Karpas-422 (cell line): ENCODE results near the gene PTCH1. TPM values are rescaled to one million over a fixed set of nuclear protein-coding genes. Genes with fewer than 3 reads are reported as not detected.

Source experiments
- DNase-seq: peaks from one replicate; pipeline ENCODE4 v3.0.0-alpha.2; 2015
- H2AFZ ChIP-seq: fragments of 200-600 bp; sonication (generic); 2 replicates; pipeline ENCODE4 v1.6.1; 2014; ENCODE audit warnings: antibody characterized with exemption, low read length, mixed read lengths
- H3K27ac ChIP-seq: fragments of 200-600 bp; sonication (generic); 2 replicates; pipeline ENCODE4 v1.5.1; 2014; ENCODE audit warnings: mild to moderate bottlenecking, low read length, moderate library complexity
- H3K27me3 ChIP-seq: fragments of 200-600 bp; sonication (generic); 2 replicates; pipeline ENCODE4 v1.6.1; 2014; ENCODE audit warnings: low read length, mixed read lengths
- H3K36me3 ChIP-seq: fragments of 200-600 bp; sonication (generic); 2 replicates; pipeline ENCODE4 v1.6.1; 2014; ENCODE audit warnings: low read length, mixed read lengths; ENCODE audit not compliant: insufficient read depth
- H3K4me1 ChIP-seq: fragments of 200-600 bp; sonication (generic); 2 replicates; pipeline ENCODE4 v1.6.1; 2014; ENCODE audit warnings: mild to moderate bottlenecking, low read length, mixed read lengths
- H3K4me2 ChIP-seq: fragments of 200-600 bp; sonication (generic); 2 replicates; pipeline ENCODE4 v1.6.1; 2014; ENCODE audit warnings: low read length, low read depth, mild to moderate bottlenecking; ENCODE audit not compliant: poor library complexity, severe bottlenecking
- H3K4me3 ChIP-seq: fragments of 200-600 bp; sonication (generic); 2 replicates; pipeline ENCODE4 v1.5.1; 2014; ENCODE audit warnings: mild to moderate bottlenecking, antibody characterized with exemption, low read length, mixed read lengths
- H3K79me2 ChIP-seq: fragments of 200-600 bp; sonication (generic); 2 replicates; pipeline ENCODE4 v1.6.1; 2014; ENCODE audit warnings: mild to moderate bottlenecking, low read length, mixed read lengths
- H3K9ac ChIP-seq: fragments of 200-600 bp; sonication (generic); 2 replicates; pipeline ENCODE4 v1.6.0; 2014; ENCODE audit warnings: low read length
- H3K9me2 ChIP-seq: fragments of 200-600 bp; sonication (generic), shearing (Covaris generic); replicated peaks from 2 replicates; pipeline ENCODE4 v1.6.0; 2014; ENCODE audit warnings: mild to moderate bottlenecking, low read length, moderate library complexity; ENCODE audit not compliant: insufficient read depth
- H3K9me3 ChIP-seq: fragments of 300-700, 200-600 bp; sonication (generic); 2 replicates; pipeline ENCODE4 v1.6.1; 2014; ENCODE audit warnings: low read length, mixed read lengths
- H4K20me1 ChIP-seq: fragments of 200-600 bp; sonication (generic); 2 replicates; pipeline ENCODE4 v1.6.1; 2014; ENCODE audit warnings: mild to moderate bottlenecking, antibody characterized with exemption, low read length, low read depth; ENCODE audit not compliant: insufficient read depth
- total RNA-seq: library from RNA; depleted of rRNA; stranded (reverse); fragments of >200 nt; shearing (Covaris generic); gene quantifications from 2 replicates; pipeline ENCODE4 v1.2.3, GENCODE V29; 2014; ENCODE audit warnings: low replicate concordance

Gene PTCH1
- total RNA-seq, 1 experiment from 2014 or later, result 12.4 TPM

DNA sequence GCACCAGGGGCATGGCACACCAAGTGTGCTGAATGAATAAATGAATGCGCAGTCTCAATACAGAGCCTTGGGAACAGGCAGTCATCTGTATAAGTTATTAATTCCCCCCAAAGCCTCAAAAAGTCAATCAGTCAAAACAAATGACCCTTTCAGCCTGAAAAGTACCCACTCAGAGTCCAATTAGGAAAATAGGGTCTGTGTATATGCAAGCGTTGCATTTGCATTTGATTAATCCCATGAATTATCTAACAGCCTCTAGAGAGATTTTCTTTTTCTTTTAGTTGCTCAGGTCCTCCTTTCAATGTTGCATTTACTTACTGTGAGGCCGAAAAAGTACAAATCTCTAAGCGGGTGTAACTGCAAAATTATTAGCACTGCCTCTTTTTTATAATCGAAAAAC is 23.4 kb downstream of the PTCH1 start:
- peak overlapping the region; percentile 68 for H3K27ac ChIP-seq
- H2AFZ ChIP-seq, result no peak overlapping the region
- H3K9ac ChIP-seq, result peak overlapping the region; percentile 60
- H3K36me3 ChIP-seq, result no peaks in the 10 kb centered on the region
- no peaks in the 10 kb centered on the region for H3K9me2 ChIP-seq
- H3K4me3 ChIP-seq, result peak overlapping the region; percentile 59
- no peaks in the 10 kb centered on the region for H3K9me3 ChIP-seq
- H3K79me2 ChIP-seq, result no peaks in the 10 kb centered on the region
- DNase-seq, result peak; percentile 57
- H3K4me1 ChIP-seq, result peaks cover 44% of the 10 kb centered on the region
- peak overlapping the region; percentile 75 for H3K4me2 ChIP-seq
- peaks cover 32% of the 10 kb centered on the region for H4K20me1 ChIP-seq
- H3K27me3 ChIP-seq, result peaks cover 4% of the 10 kb centered on the region; the same call in 1 of the 2 replicates

DNA sequence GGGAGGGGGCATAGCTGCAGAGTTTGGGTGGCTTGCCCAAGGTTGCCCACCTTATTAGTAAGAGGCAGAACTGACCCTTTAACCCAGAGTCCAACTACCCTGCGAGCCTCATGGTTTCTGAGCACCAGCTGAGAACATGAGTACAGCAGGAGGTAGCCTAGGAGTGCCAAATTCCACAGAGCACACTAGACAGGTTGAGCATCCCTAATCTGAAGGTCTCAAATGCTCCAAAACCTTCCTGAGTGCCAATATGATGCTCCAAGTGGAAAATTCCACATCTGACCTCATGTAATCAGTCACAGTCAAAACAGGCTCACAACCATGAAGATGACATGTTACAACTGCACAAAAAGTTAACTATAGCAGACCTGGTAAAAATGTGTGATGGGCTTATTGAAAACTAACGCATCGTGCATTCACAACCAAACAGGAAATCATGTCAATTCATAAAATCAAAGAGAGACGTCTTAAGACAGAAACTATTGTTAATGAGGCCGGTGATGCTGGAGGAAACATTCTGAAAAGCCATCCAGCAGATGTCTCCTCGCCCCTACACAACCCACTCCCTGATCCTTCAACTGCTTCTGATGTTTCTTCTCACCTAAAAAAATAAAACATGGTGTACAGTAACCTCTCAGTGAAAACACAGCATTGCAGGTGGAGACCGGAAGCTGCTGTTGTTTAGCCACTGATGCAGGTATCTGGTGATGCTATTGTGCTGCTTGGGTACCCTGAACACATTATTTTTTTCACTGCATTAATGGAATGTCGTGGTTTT is 25.0 kb downstream of the PTCH1 start:
- no peaks in the 10 kb centered on the region for H3K36me3 ChIP-seq
- H3K4me2 ChIP-seq, result no peak overlapping the region
- H3K9ac ChIP-seq, result no peak overlapping the region
- H3K27me3 ChIP-seq, result peaks cover 4% of the 10 kb centered on the region; the same call in 1 of the 2 replicates
- no peak for DNase-seq
- H4K20me1 ChIP-seq, result peaks cover 29% of the 10 kb centered on the region; the same call in 1 of the 2 replicates
- no peak overlapping the region for H2AFZ ChIP-seq
- no peaks in the 10 kb centered on the region for H3K9me3 ChIP-seq
- H3K27ac ChIP-seq, result no peak overlapping the region
- no peaks in the 10 kb centered on the region for H3K79me2 ChIP-seq
- no peaks in the 10 kb centered on the region for H3K9me2 ChIP-seq
- no peak overlapping the region for H3K4me3 ChIP-seq
- H3K4me1 ChIP-seq, result peaks cover 44% of the 10 kb centered on the region

- DNase-seq, result no peak
- H3K4me2 ChIP-seq, result no peak overlapping the region
- H3K9me3 ChIP-seq, result no peaks in the 10 kb centered on the region
- no peaks in the 10 kb centered on the region for H3K27me3 ChIP-seq
- H2AFZ ChIP-seq, result no peak overlapping the region
- no peak overlapping the region for H3K9ac ChIP-seq
- no peaks in the 10 kb centered on the region for H3K9me2 ChIP-seq
- H4K20me1 ChIP-seq, result peaks cover 33% of the 10 kb centered on the region; the same call in 1 of the 2 replicates
- no peak overlapping the region for H3K4me3 ChIP-seq
- H3K36me3 ChIP-seq, result no peaks in the 10 kb centered on the region
- H3K4me1 ChIP-seq, result peaks cover 17% of the 10 kb centered on the region
- no peaks in the 10 kb centered on the region for H3K79me2 ChIP-seq
- H3K27ac ChIP-seq, result no peak overlapping the region
These were observed 27.8 kb downstream of the PTCH1 start for GRCh38 chr9:95488954-95489353.

DNA sequence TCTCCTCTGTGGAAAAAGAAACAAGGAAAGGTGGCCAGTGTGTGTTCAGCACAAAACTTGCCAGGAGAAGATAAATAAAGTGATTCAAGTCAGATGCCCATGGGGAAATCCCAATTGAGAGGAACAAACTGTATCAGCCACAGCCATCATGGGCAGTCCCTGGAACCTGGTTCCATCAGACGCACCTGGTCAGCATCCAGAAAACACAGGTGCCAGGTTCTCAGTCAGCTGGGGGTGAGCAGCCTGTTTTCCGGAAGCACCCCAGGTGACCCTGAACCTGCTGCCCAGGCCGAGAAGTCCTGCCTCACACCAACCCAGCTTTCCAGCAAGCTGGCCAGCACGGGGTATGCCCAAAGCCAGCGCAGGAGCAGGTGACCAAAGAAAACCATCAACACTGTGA is 30.5 kb downstream of the PTCH1 start:
- peaks cover 32% of the 10 kb centered on the region; the same call in 1 of the 2 replicates for H4K20me1 ChIP-seq
- H3K36me3 ChIP-seq, result no peaks in the 10 kb centered on the region
- no peaks in the 10 kb centered on the region for H3K27me3 ChIP-seq
- no peaks in the 10 kb centered on the region for H3K9me2 ChIP-seq
- no peaks in the 10 kb centered on the region for H3K79me2 ChIP-seq
- no peak for DNase-seq
- H3K9me3 ChIP-seq, result no peaks in the 10 kb centered on the region
- H3K4me1 ChIP-seq, result no peaks in the 10 kb centered on the region
- no peak overlapping the region for H2AFZ ChIP-seq
- no peak overlapping the region for H3K9ac ChIP-seq
- H3K27ac ChIP-seq, result no peak overlapping the region
- no peak overlapping the region for H3K4me2 ChIP-seq
- H3K4me3 ChIP-seq, result no peak overlapping the region

GRCh38 chr9:95484225-95484624 is 32.5 kb downstream of the PTCH1 start:
- H2AFZ ChIP-seq, result no peak overlapping the region
- no peaks in the 10 kb centered on the region for H3K9me3 ChIP-seq
- H3K36me3 ChIP-seq, result no peaks in the 10 kb centered on the region
- no peak overlapping the region for H3K27ac ChIP-seq
- H3K4me2 ChIP-seq, result no peak overlapping the region
- DNase-seq, result no peak
- no peaks in the 10 kb centered on the region for H3K4me1 ChIP-seq
- no peak overlapping the region for H3K4me3 ChIP-seq
- H3K27me3 ChIP-seq, result no peaks in the 10 kb centered on the region
- no peaks in the 10 kb centered on the region for H3K79me2 ChIP-seq
- H4K20me1 ChIP-seq, result peaks cover 29% of the 10 kb centered on the region; the same call in 1 of the 2 replicates
- no peaks in the 10 kb centered on the region for H3K9me2 ChIP-seq
- H3K9ac ChIP-seq, result no peak overlapping the region

GRCh38 chr9:95483431-95483830 is 33.3 kb downstream of the PTCH1 start:
- H3K79me2 ChIP-seq, result no peaks in the 10 kb centered on the region
- no peaks in the 10 kb centered on the region for H3K27me3 ChIP-seq
- H2AFZ ChIP-seq, result no peak overlapping the region
- H3K9me2 ChIP-seq, result no peaks in the 10 kb centered on the region
- H3K4me1 ChIP-seq, result no peaks in the 10 kb centered on the region
- no peak overlapping the region for H3K4me3 ChIP-seq
- H3K9me3 ChIP-seq, result no peaks in the 10 kb centered on the region
- H3K36me3 ChIP-seq, result no peaks in the 10 kb centered on the region
- no peak for DNase-seq
- H3K4me2 ChIP-seq, result no peak overlapping the region
- no peak overlapping the region for H3K27ac ChIP-seq
- H4K20me1 ChIP-seq, result peaks cover 26% of the 10 kb centered on the region; the same call in 1 of the 2 replicates
- no peak overlapping the region for H3K9ac ChIP-seq

- Histone ChIP-seq H3K27me3 (no peaks in the 10 kb centered on the region), H4K20me1 (peaks cover 24% of the 10 kb centered on the region; the same call in 1 of the 2 replicates), H3K9ac (no peak overlapping the region), H3K4me2 (no peak overlapping the region), H2AFZ (no peak overlapping the region), H3K79me2 (no peaks in the 10 kb centered on the region), H3K36me3 (no peaks in the 10 kb centered on the region), H3K9me2 (no peaks in the 10 kb centered on the region), H3K9me3 (no peaks in the 10 kb centered on the region), H3K27ac (no peak overlapping the region), H3K4me3 (no peak overlapping the region), H3K4me1 (no peaks in the 10 kb centered on the region)
- no peak for DNase-seq
These were observed 34.1 kb downstream of the PTCH1 start for GRCh38 chr9:95482621-95483020.

GRCh38 chr9:95481000-95481399 is 35.8 kb downstream of the PTCH1 start:
- no peaks in the 10 kb centered on the region for H3K79me2 ChIP-seq
- H3K27ac ChIP-seq, result no peak overlapping the region
- H3K9me2 ChIP-seq, result no peaks in the 10 kb centered on the region
- no peaks in the 10 kb centered on the region for H3K4me1 ChIP-seq
- peaks cover 8% of the 10 kb centered on the region; the same call in 1 of the 2 replicates for H4K20me1 ChIP-seq
- H2AFZ ChIP-seq, result no peak overlapping the region
- H3K9ac ChIP-seq, result no peak overlapping the region
- H3K9me3 ChIP-seq, result no peaks in the 10 kb centered on the region
- no peak overlapping the region for H3K4me2 ChIP-seq
- DNase-seq, result no peak
- no peak overlapping the region for H3K4me3 ChIP-seq
- H3K27me3 ChIP-seq, result no peaks in the 10 kb centered on the region
- no peaks in the 10 kb centered on the region for H3K36me3 ChIP-seq
